Measurements from ENCODE around the gene RASL10A. TPM values are rescaled to one million over a fixed set of nuclear protein-coding genes. Genes with fewer than 3 reads are reported as not detected.

RASL10A gene
- total and polyA plus RNA-seq, 2 experiments from 2014 or later = 0.20 TPM; not detected in 1

- no peak overlapping the region for H3K27ac ChIP-seq
- in situ Hi-C loops (cut with MboI) = no loop called here
- 76 to 89% methylated on average over 12 to 13 of the region's 14 CpGs for WGBS, 2 experiments (ENCODE audit: low coverage in 1 of 2, low lambda C conversion rate in 2 of 2, missing lambda C conversion rate in 2 of 2)
- H2AFZ ChIP-seq = no peak overlapping the region
- H3K4me1 ChIP-seq (ENCODE audit: insufficient read depth) = 0 out of 2 replicates have a peak, but pooled peaks cover 10% of the 10 kb centered on the region
- H4K20me1 ChIP-seq (ENCODE audit: insufficient read depth) = no peaks in the 10 kb centered on the region
- H3K36me3 ChIP-seq (ENCODE audit: low read depth) = no peaks in the 10 kb centered on the region
- TF ChIP-seq EZH2 (IDR thresholded peaks at IDR 0.05; ENCODE audit: insufficient read depth, poor library complexity, severe bottlenecking) (no peak), EZH2phosphoT487 (IDR thresholded peaks at IDR 0.05; ENCODE audit: insufficient read depth, low read depth) (no peak)
- no peak overlapping the region for H3K9ac ChIP-seq
- no peaks in the 10 kb centered on the region for H3K9me3 ChIP-seq (ENCODE audit: low read depth)
- H3K79me2 ChIP-seq (ENCODE audit: insufficient read depth) = peaks cover 24% of the 10 kb centered on the region
- H3K27me3 ChIP-seq (replicated peaks; ENCODE audit: insufficient read depth) = no peaks in the 10 kb centered on the region
- no peak for DNase-seq
- no peak overlapping the region for H3K4me2 ChIP-seq (ENCODE audit: unreplicated experiment)
- no peaks in the 10 kb centered on the region for H3K9me2 ChIP-seq (ENCODE audit: insufficient read depth)
- no peaks in the 10 kb centered on the region for H3F3A ChIP-seq (ENCODE audit: insufficient read depth)
- no peak overlapping the region for H3K4me3 ChIP-seq
Measured at GRCh38 chr22:29263791-29264276, 51.7 kb downstream of the RASL10A start.

Small RNA genes lying within 50 kb of the gene (microRNA-seq; reads per million reads assigned to microRNA genes)
- gene MIR3653 (ENCODE audit: borderline number of aligned reads) = 4.1 reads per million

Small RNA genes lying within 50 kb of the gene (small RNA-seq; reads per million reads assigned to genes)
- not detected for gene MIR3653 (ENCODE audit: low read depth, low replicate concordance)

Other genes with a start within 250 kb of the RASL10A start
- 2.7 and 4.4 TPM in 2 replicates for gene KREMEN1, start 242.7 kb downstream of the RASL10A start, total RNA-seq (2014; rRNA removed; shearing (Covaris generic))
- gene KREMEN1, start 242.7 kb downstream of the RASL10A start, polyA plus RNA-seq (2016; fragmentation: Nextera tagmentation; extraction: Ambion mirVana) = 4.3 and 4.5 TPM in 2 replicates
- gene EMID1, start 109.8 kb downstream of the RASL10A start, total RNA-seq (2014; rRNA removed; shearing (Covaris generic)) = not detected in 2 replicates
- gene EMID1, start 109.8 kb downstream of the RASL10A start, polyA plus RNA-seq (2016; fragmentation: Nextera tagmentation; extraction: Ambion mirVana) = not detected in 2 replicates
- 37.3 and 43.5 TPM in 2 replicates for gene RHBDD3, start 47.7 kb downstream of the RASL10A start, total RNA-seq (2014; rRNA removed; shearing (Covaris generic))
- 28.8 and 31.4 TPM in 2 replicates for gene RHBDD3, start 47.7 kb downstream of the RASL10A start, polyA plus RNA-seq (2016; fragmentation: Nextera tagmentation; extraction: Ambion mirVana)
- gene EWSR1, start 47.4 kb downstream of the RASL10A start, total RNA-seq (2014; rRNA removed; shearing (Covaris generic)) = 154 and 190 TPM in 2 replicates
- gene EWSR1, start 47.4 kb downstream of the RASL10A start, polyA plus RNA-seq (2016; fragmentation: Nextera tagmentation; extraction: Ambion mirVana) = 198 and 210 TPM in 2 replicates
- gene GAS2L1, start 9.0 kb downstream of the RASL10A start, total RNA-seq (2014; rRNA removed; shearing (Covaris generic)) = 23.7 and 26.3 TPM in 2 replicates
- 21.2 and 22.7 TPM in 2 replicates for gene GAS2L1, start 9.0 kb downstream of the RASL10A start, polyA plus RNA-seq (2016; fragmentation: Nextera tagmentation; extraction: Ambion mirVana)
- gene AP1B1, start 72.9 kb upstream of the RASL10A start, total RNA-seq (2014; rRNA removed; shearing (Covaris generic)) = 45.7 and 49.8 TPM in 2 replicates
- gene AP1B1, start 72.9 kb upstream of the RASL10A start, polyA plus RNA-seq (2016; fragmentation: Nextera tagmentation; extraction: Ambion mirVana) = 41.7 and 43.4 TPM in 2 replicates
- gene RFPL1, start 122.9 kb upstream of the RASL10A start, total RNA-seq (2014; rRNA removed; shearing (Covaris generic)) = not detected in 2 replicates
- 0.13 TPM in 1 of 2 replicates, not detected in the other for gene RFPL1, start 122.9 kb upstream of the RASL10A start, polyA plus RNA-seq (2016; fragmentation: Nextera tagmentation; extraction: Ambion mirVana)
- gene NEFH, start 164.5 kb upstream of the RASL10A start, total RNA-seq (2014; rRNA removed; shearing (Covaris generic)) = 0.51 and 0.65 TPM in 2 replicates
- 2.2 and 2.5 TPM in 2 replicates for gene NEFH, start 164.5 kb upstream of the RASL10A start, polyA plus RNA-seq (2016; fragmentation: Nextera tagmentation; extraction: Ambion mirVana)
- 61.7 and 83.5 TPM in 2 replicates for gene THOC5, start 238.1 kb upstream of the RASL10A start, total RNA-seq (2014; rRNA removed; shearing (Covaris generic))
- 46.9 and 48.9 TPM in 2 replicates for gene THOC5, start 238.1 kb upstream of the RASL10A start, polyA plus RNA-seq (2016; fragmentation: Nextera tagmentation; extraction: Ambion mirVana)

Measured in GM23248 (cell line).